Peyer's patch (tissue), 4 donors: ENCODE results near the gene P2RX1.

ENCODE experiments used
- CTCF ChIP-seq, 6 experiments: fragments of 450-650 bp in 4 of 6; fragments of 200-600 bp in 2 of 6; sonication (generic) in 1 of 6; IDR thresholded peaks; one replicate each; pipeline ENCODE4 v1.5.1; 2017 to 2019; ENCODE audit warnings: antibody characterized with exemption in 6 of 6, mild to moderate bottlenecking in 3 of 6, moderate library complexity in 1 of 6
- POLR2A ChIP-seq, 2 donors: fragments of 450-650 bp; IDR thresholded peaks; one replicate each; pipeline ENCODE4 v1.5.1; 2017; ENCODE audit warnings: antibody characterized with exemption in 2 of 2, mild to moderate bottlenecking in 2 of 2, moderate library complexity in 2 of 2

DNA sequence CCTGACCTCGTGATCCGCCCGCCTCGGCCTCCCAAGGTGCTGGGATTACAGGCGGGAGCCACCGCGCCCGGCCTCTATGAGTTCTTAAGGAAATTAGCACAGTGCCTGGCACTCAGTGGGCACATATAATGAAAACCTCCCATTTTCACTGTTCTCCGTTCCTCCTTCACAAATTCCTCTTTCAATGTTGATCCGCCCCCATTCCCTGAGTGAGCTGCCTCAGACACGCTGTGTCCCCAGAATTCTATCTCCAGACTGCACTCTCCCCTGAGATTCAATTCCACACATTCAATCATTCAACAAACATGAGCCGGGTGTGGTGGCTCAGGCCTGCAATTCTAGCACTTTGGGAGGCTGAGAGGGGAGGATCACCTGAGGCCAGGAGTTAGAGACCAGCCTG, 7.0 kb downstream of the P2RX1 start:
- TF ChIP-seq POLR2A (IDR thresholded peaks at IDR 0.05) (no peak), CTCF (IDR thresholded peaks at IDR 0.05) (no peak)
